ENCODE measurements around the gene ITGA6.

DNA sequence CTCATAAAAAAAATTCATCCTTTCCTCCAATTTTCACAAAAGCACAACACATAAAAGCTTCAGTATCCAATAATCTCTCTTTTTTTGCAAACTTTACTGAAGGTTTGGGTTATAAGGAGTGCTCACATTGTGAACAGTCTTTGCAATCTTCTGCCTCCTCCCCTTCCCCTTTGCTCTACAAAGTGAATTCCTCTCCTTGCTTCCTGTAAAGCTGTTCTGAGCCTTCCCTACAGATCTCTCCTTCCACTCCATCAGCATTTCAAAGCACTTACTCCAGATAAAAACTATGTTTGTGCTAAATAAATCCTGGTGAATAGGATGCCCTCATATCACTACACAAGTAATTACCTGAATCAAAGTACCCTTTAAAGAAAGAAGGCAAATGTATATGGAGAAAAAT lies 123.9 kb downstream of the ITGA6 start:
- TF ChIP-seq, protein P1, sequence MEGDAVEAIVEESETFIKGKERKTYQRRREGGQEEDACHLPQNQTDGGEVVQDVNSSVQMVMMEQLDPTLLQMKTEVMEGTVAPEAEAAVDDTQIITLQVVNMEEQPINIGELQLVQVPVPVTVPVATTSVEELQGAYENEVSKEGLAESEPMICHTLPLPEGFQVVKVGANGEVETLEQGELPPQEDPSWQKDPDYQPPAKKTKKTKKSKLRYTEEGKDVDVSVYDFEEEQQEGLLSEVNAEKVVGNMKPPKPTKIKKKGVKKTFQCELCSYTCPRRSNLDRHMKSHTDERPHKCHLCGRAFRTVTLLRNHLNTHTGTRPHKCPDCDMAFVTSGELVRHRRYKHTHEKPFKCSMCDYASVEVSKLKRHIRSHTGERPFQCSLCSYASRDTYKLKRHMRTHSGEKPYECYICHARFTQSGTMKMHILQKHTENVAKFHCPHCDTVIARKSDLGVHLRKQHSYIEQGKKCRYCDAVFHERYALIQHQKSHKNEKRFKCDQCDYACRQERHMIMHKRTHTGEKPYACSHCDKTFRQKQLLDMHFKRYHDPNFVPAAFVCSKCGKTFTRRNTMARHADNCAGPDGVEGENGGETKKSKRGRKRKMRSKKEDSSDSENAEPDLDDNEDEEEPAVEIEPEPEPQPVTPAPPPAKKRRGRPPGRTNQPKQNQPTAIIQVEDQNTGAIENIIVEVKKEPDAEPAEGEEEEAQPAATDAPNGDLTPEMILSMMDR (IDR thresholded peaks at IDR 0.05; ENCODE audit: low read depth, low read length, poor library complexity, severe bottlenecking) = no peak
- no peak for TF ChIP-seq EZH2phosphoT487 (IDR thresholded peaks at IDR 0.05; ENCODE audit: borderline replicate concordance, low read length)

Data from DOHH2 (cell line).